Memory B cell (primary cell): ENCODE measurements around the gene BRSK2.

Experiments
- ATAC-seq: fragments of 150-1000 bp; cut with Tn5 transposase; 2 replicates; pipeline ENCODE4 v1.10.0; 2021; ENCODE audit warnings: low read depth, mild to moderate bottlenecking, moderate library complexity
- DNase-seq, 2 donors: peaks; one replicate each; pipeline ENCODE4 v3.0.0; 2022; ENCODE audit warnings: low spot score in 2 of 2
- H3K27ac Mint-ChIP-seq: one replicate; pipeline ENCODE4 v1.8.0; 2022; ENCODE audit warnings: mild to moderate bottlenecking, moderate library complexity, mixed read lengths
- H3K27me3 Mint-ChIP-seq: one replicate; pipeline ENCODE4 v1.8.0; 2022; ENCODE audit warnings: mixed read lengths
- H3K36me3 Mint-ChIP-seq: one replicate; pipeline ENCODE4 v1.8.0; 2022; ENCODE audit warnings: mild to moderate bottlenecking, mixed read lengths
- H3K4me1 Mint-ChIP-seq: one replicate; pipeline ENCODE4 v1.8.0; 2022; ENCODE audit warnings: mixed read lengths
- H3K4me3 Mint-ChIP-seq: one replicate; pipeline ENCODE4 v1.8.0; 2022; ENCODE audit warnings: mild to moderate bottlenecking, moderate library complexity, mixed read lengths
- H3K9me3 Mint-ChIP-seq: one replicate; pipeline ENCODE4 v1.8.0; 2022; ENCODE audit warnings: mixed read lengths

Gene BRSK2

DNA sequence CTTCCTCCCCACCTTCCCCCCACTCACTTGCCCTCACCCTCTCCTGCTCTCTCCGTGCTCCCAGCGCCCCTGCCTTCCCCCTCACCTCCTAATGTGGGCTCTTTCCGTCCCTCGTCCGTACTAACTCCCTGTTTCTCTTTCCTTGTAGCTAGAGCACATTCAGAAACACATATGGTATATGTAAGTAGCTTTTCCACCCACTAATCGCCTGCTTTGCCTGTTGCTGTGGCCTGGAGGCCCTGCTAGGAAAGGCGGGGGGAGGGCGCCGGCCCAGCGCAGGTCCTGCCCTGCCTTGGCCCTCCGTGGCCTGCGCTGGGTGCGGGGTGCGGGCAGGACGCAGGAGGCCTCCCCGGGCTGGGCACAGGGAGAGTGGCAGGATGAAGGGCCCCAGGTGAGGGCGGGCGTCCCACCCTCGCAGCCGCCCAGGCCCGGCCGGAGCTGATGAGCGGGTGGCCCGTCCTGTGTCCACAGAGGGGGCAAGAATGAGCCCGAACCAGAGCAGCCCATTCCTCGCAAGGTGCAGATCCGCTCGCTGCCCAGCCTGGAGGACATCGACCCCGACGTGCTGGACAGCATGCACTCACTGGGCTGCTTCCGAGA, 55.2 kb downstream of the BRSK2 start:
- no peaks in the 10 kb centered on the region for H3K36me3 Mint-ChIP-seq
- no peak overlapping the region for H3K4me3 Mint-ChIP-seq
- H3K27me3 Mint-ChIP-seq: peaks cover 2% of the 10 kb centered on the region
- ATAC-seq: no peak
- H3K27ac Mint-ChIP-seq: no peak overlapping the region
- DNase-seq: no peak
- H3K4me1 Mint-ChIP-seq: peaks cover 4% of the 10 kb centered on the region
- no peaks in the 10 kb centered on the region for H3K9me3 Mint-ChIP-seq

DNA sequence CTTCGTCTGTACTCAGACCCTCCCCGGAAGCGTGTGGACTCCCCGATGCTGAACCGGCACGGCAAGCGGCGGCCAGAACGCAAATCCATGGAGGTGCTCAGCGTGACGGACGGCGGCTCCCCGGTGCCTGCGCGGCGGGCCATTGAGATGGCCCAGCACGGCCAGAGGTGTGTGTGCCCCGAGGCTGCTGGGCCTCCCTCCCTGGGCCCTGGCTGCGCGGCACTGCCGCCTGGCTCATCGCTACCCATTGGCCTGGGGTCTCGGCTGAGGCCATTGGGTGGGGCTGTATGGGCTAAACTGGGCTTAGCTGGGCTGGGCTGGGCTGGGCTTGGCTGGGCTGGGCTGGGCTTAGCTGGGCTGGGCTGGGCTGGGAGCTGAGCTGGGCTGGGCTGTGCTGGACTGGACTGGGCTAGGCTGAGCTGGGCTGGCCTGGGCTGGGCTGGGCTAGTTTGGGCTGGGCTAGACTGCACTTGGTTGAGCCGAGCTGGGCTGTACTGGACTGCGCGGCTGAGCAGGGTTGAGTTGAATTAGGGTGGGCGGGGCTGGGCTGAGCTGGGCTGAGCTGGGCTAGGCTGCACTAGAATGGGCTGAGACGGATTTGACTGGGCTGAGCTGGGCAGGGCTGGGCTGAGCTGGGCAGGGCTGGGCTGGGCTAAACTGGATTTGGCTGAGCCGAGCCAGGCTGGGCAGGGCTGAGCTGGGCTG, 56.2 kb downstream of the BRSK2 start:
- H3K27me3 Mint-ChIP-seq: peaks cover 2% of the 10 kb centered on the region
- H3K27ac Mint-ChIP-seq: no peak overlapping the region
- no peak for DNase-seq
- H3K4me3 Mint-ChIP-seq: no peak overlapping the region
- peaks cover 4% of the 10 kb centered on the region for H3K4me1 Mint-ChIP-seq
- H3K9me3 Mint-ChIP-seq: no peaks in the 10 kb centered on the region
- no peaks in the 10 kb centered on the region for H3K36me3 Mint-ChIP-seq
- ATAC-seq: no peak

DNA sequence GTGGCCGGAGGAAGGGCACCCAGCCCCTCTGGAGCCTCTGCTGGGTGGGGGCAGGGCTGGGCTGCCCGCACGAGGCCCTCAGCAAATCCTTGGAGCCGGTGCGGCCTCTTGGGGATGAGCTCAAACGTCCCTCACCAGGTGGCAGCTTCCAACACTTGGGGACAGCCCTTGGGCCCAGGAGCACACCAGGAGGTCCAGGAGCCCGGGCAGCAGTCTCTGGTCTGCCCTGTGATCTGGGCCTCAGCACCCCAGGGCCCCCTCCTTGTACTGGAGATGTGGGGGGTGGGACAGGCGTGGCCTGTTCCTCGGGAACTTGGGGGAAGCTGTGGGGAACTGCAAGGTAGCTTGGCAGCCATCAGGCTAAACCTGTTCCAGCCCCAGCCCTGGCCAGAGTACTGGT, 56.9 kb downstream of the BRSK2 start:
- Mint-ChIP-seq H3K36me3 (no peaks in the 10 kb centered on the region), H3K9me3 (no peaks in the 10 kb centered on the region), H3K4me3 (no peak overlapping the region), H3K27ac (no peak overlapping the region), H3K4me1 (peaks cover 4% of the 10 kb centered on the region), H3K27me3 (peaks cover 2% of the 10 kb centered on the region)
- no peak for DNase-seq
- no peak for ATAC-seq

DNA sequence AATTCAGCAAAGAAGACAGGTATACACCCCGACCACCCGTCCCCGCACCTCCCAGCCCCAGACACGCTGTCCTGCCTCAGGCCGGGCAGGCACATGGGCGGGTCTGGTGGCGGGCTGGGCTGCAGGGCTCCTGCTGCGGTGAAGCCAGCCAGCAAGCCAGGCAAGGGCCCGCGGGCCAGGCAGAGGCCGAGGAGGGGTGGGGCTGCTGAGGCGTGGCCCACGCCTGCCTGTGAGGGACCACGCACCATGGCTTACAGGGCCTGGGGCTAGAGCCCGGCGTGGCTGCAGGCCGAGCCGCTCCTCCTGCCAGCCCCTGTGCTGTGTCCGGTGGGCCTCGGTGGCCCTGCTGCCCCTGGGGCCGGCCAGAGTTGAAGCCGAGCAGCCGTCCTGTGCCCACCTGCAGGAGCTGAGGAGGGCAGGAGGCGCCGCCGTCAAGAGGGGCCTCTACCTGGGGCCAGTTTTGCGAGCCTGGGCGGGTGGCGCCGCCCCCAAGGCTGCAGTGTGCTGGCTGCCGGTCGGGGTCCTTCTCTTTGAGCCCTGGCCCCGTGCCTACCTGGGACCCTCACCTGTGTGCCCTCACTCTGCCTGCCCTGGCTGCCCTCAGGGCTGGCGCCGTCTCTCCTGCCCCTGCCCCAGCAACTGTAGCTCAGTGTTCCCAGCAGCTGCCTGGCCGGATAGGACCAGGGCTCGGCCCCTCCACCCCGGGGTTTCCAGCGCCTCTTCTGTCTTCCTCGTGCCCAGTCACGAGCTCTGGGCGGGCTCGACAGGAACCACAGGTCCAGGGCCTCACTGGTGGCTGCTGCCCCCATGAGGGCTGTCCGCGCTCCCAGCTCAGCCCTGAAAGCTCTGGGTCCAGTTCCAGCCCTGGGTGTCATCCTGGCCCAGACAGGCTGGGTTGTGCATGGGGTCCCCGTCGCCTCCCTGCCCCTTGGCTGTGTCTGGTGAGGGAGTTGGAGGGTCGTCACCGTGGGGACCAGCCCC, 58.4 kb downstream of the BRSK2 start:
- no peak overlapping the region for H3K27ac Mint-ChIP-seq

DNA sequence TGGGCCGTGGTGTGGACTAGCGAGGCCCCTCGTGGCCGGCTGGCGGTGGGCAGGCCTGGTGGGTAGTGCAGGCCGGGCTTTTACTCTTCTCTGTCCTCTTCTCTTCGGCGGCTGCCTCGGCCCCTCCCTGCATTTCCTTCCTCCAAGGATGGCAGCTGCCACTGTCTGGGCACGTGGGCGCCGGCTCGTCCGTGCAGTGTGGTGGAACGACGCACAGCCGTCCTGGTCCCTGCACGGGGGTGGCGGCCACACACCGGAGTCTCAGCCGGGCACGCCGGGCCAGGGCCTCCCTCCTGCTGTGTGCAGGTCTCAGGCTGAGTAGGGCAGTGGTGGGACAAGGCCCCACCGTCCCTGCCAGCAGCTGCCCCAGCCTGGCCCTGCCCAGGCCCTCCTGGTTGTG, 59.1 kb downstream of the BRSK2 start:
- peaks cover 4% of the 10 kb centered on the region for H3K4me1 Mint-ChIP-seq
- no peak overlapping the region for H3K4me3 Mint-ChIP-seq
- no peaks in the 10 kb centered on the region for H3K36me3 Mint-ChIP-seq
- DNase-seq (no peak), ATAC-seq (no peak)
- H3K9me3 Mint-ChIP-seq: no peaks in the 10 kb centered on the region
- peaks cover 4% of the 10 kb centered on the region for H3K27me3 Mint-ChIP-seq
- H3K27ac Mint-ChIP-seq: no peak overlapping the region

More for the DNA sequence above, 58.4 kb downstream of the BRSK2 start:
- Mint-ChIP-seq H3K36me3 (no peaks in the 10 kb centered on the region), H3K4me3 (no peak overlapping the region), H3K9me3 (no peaks in the 10 kb centered on the region), H3K27me3 (peaks cover 4% of the 10 kb centered on the region), H3K4me1 (peaks cover 4% of the 10 kb centered on the region)
- DNase-seq (no peak), ATAC-seq (no peak)

DNA sequence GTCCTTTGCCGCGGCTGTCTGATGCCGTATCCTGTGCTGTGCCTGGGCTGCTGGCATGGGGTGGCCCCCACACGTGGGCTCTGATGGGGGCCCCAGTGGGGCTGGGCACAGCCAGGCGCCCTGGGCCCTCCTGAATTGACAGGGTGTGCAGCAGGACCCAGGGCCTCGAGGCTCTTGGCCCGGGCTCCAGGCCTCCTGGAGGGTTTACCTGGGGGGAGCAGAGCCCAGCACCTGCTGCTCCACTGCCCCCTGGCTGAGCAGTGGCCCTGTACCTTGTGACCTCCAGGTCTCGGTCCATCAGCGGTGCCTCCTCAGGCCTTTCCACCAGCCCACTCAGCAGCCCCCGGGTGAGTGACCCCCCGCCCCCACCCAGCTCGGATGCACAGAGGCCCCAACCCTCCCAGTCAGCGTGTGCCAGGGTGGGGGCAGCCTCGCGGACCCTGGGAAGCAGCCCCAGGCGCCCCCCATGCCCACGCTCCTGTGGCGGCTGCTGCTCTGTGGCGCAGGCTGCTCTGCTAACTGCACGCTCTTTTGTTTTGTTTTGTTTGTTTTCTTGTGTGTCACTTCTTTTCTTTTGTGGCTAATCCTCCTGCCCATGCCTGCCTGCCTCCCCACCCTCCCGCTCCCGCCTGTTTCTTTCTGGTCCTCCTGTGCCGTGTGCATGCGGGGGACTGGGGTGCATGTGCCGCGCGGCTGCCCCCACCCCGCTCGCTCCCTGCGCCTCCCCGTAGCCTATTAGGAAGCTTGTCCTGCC, 59.9 kb downstream of the BRSK2 start:
- H3K9me3 Mint-ChIP-seq: no peaks in the 10 kb centered on the region
- ATAC-seq (no peak), DNase-seq (no peak)
- no peak overlapping the region for H3K27ac Mint-ChIP-seq
- H3K4me1 Mint-ChIP-seq: peaks cover 4% of the 10 kb centered on the region
- peaks cover 4% of the 10 kb centered on the region for H3K27me3 Mint-ChIP-seq
- no peak overlapping the region for H3K4me3 Mint-ChIP-seq
- no peaks in the 10 kb centered on the region for H3K36me3 Mint-ChIP-seq

DNA sequence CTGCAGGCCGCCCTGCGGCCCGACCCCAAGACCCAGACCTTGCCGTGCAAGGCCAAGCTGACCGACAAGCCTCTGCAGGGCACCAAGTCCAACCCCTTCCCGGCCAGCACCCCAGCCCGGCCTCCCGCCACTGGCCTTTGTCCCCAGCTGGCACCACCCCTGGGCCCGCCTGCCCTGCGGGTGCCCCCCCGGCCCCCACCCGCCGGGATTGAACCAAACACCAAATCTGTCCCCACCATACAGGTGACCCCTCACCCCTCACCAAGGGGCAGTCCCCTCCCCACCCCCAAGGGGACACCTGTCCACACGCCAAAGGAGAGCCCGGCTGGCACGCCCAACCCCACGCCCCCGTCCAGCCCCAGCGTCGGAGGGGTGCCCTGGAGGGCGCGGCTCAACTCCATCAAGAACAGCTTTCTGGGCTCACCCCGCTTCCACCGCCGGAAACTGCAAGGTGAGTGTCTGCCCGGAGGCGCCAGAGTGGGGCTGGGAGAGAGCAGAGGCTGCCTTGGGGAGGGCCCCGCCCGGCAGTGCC, 60.7 kb downstream of the BRSK2 start:
- peaks cover 2% of the 10 kb centered on the region for H3K4me1 Mint-ChIP-seq
- H3K4me3 Mint-ChIP-seq: no peak overlapping the region
- H3K36me3 Mint-ChIP-seq: no peaks in the 10 kb centered on the region
- ATAC-seq (no peak), DNase-seq (no peak)
- H3K27ac Mint-ChIP-seq: no peak overlapping the region
- no peaks in the 10 kb centered on the region for H3K9me3 Mint-ChIP-seq
- H3K27me3 Mint-ChIP-seq: peaks cover 2% of the 10 kb centered on the region

DNA sequence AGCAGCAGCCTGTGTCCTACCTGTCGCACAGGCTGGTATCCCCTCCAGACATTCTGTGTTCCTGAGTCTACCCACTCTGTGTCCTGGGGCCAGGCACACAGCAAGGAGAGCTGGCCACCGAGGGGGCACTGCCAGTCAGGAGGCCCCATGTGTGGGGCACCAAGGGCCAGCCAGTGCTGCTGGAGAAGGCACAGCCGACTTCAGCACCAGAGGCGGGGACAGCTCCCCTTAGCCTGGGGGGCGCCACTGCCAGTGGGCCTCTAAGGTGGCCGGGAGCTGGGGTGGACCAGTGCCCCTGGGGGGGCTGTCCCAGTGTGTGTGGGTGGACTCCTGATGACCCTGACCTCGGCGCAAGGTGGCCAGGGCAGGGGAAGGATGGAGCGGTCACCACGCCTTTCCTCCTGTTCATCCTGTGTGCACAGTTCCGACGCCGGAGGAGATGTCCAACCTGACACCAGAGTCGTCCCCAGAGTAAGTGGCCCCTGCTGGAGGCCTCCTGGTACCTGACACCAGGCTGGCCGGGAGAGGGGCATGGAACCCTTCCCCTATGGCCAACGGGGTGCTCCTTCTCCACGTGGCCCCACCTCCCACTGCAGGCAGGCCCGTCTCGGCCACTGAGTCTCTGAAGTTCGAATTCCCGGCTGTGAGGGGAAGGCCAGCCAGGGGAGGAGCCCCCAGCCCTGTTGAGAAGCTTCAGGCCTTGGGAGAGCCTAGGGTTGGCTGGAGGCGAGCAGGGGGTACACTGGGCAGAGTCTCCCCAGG, 61.4 kb downstream of the BRSK2 start:
- no peak for DNase-seq
- Mint-ChIP-seq H3K4me3 (no peak overlapping the region), H3K27ac (no peak overlapping the region), H3K4me1 (peaks cover 2% of the 10 kb centered on the region), H3K9me3 (no peaks in the 10 kb centered on the region), H3K36me3 (no peaks in the 10 kb centered on the region), H3K27me3 (peaks cover 2% of the 10 kb centered on the region)
- no peak for ATAC-seq

DNA sequence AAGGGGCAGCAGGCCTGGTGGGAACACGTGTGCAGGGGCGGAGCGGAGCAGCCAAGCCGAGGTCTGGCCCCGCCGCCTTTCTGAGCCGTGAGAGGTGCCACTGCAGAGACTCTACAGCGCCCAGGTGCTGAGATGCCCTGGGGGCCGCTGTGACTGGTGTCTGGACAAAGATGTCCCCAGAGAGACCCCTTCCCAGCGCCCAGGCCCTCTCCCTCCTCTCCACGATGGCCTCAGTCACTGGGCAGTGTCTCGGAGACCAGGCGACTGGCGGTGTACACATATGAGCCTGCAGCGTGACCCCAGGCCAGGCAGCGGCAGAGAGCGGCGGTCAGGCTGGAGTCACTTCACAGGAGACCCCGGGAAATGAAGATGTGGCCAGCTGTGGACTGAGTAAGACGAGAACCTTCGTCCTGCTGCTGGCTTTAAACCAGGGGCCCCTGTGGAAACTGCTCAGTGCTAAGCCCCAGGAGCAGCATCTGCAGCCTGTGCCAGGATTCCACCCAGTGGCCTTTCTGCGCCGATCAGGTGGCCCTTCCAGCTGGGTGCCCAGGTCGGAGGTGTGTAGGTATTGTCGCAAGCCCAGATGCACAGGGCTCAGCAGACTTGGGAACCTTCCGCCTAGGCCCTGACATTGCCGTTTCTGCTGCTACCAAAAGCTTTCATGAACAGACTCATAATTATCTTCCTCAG, 62.2 kb downstream of the BRSK2 start:
- Mint-ChIP-seq H3K4me3 (no peak overlapping the region), H3K4me1 (peaks cover 2% of the 10 kb centered on the region), H3K27ac (no peak overlapping the region), H3K27me3 (peaks cover 2% of the 10 kb centered on the region), H3K9me3 (no peaks in the 10 kb centered on the region), H3K36me3 (no peaks in the 10 kb centered on the region)
- DNase-seq: no peak
- ATAC-seq: no peak

DNA sequence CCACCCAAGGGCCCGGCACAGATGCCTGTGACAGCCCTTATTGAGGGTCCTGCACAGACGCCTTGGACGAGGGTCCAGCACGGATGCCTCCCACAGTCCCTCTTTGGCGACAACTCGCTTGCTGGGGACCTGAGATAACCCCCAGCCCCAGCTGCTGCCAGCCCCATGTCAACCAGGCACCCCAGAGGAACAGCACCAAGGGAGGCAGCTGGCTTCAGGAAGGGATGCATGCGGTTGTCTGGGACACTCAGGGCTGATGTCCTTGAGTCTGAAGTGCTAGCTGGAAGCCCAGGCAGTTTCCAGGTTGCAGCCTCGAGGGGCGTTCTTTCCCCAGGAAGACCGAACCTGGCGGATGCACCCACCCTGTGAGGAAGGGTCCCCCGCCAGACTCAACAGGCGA, 63.0 kb downstream of the BRSK2 start:
- Mint-ChIP-seq H3K36me3 (no peaks in the 10 kb centered on the region), H3K4me3 (no peak overlapping the region), H3K27ac (no peak overlapping the region), H3K27me3 (peaks cover 2% of the 10 kb centered on the region), H3K4me1 (peaks cover 2% of the 10 kb centered on the region), H3K9me3 (no peaks in the 10 kb centered on the region)
- DNase-seq: no peak
- ATAC-seq: no peak

DNA sequence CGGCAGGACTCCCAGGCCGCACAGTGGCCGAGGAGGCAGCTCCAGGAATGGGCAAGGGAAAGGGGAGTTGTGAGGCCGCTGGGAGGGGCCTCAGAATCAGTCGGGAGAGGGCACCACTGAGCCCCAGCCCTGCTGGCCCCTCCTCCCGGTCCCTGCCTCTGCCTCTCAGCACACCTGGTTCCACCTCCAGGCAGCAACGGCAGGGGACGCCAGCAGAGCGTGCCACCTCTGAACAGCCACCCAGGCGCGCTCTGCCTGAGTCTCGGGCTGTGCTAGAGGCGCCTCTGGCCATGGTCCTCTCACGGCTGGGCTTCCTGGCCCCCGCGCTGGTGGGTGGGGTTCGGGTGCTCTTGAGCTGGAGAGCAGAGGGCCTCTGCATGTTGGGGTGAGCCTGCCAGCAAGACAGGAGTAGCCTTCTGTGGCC, 63.9 kb downstream of the BRSK2 start:
- H3K9me3 Mint-ChIP-seq: no peaks in the 10 kb centered on the region
- no peak overlapping the region for H3K27ac Mint-ChIP-seq
- no peaks in the 10 kb centered on the region for H3K36me3 Mint-ChIP-seq
- DNase-seq (peak; percentile 31 to 39), ATAC-seq (peak; percentile 84)
- H3K4me1 Mint-ChIP-seq: peaks cover 2% of the 10 kb centered on the region
- H3K27me3 Mint-ChIP-seq: peaks cover 2% of the 10 kb centered on the region
- no peak overlapping the region for H3K4me3 Mint-ChIP-seq

DNA sequence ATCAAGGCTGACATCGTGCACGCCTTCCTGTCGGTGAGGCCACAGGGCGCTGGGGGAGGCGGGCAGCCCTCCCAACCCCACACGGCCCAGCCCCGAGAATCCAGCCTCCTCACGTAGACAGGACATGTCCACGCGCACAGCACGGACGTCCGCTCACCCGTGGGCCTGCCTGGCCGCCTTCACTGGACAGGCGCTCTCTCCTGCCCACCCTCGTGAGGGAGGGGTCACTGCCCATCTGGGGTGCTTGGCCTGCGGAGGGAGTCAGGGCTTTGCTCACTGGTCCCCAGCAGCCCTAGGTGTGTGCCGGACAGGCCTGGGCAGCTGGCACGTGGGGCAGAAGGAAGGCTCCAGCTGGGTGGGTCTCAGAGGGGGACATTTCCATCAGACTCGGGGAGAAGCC, 64.8 kb downstream of the BRSK2 start:
- H3K4me3 Mint-ChIP-seq: no peak overlapping the region
- no peaks in the 10 kb centered on the region for H3K4me1 Mint-ChIP-seq
- H3K27me3 Mint-ChIP-seq: peaks cover 2% of the 10 kb centered on the region
- ATAC-seq (no peak), DNase-seq (no peak)
- H3K9me3 Mint-ChIP-seq: no peaks in the 10 kb centered on the region
- no peaks in the 10 kb centered on the region for H3K36me3 Mint-ChIP-seq
- no peak overlapping the region for H3K27ac Mint-ChIP-seq
